D721Med (cell line): ENCODE results near the gene FTL.

Experiments used
- DNase-seq: peaks from one replicate; pipeline ENCODE4 v3.0.0; 2011; ENCODE audit warnings: low spot score; ENCODE audit not compliant: insufficient read length
- FAIRE-seq: peaks from 2 replicates; lab custom pipeline; 2011; peaks lifted over from hg19 to GRCh38; lab: Jason Lieb, UNC
- TF ChIP-seq, protein P1 (sequence below): IDR thresholded peaks from 2 replicates; pipeline ENCODE4 v1.5.1; 2012; ENCODE audit warnings: mild to moderate bottlenecking, control low read depth; ENCODE audit not compliant: insufficient read depth; ENCODE audit errors: missing control alignments

FTL gene

DNA sequence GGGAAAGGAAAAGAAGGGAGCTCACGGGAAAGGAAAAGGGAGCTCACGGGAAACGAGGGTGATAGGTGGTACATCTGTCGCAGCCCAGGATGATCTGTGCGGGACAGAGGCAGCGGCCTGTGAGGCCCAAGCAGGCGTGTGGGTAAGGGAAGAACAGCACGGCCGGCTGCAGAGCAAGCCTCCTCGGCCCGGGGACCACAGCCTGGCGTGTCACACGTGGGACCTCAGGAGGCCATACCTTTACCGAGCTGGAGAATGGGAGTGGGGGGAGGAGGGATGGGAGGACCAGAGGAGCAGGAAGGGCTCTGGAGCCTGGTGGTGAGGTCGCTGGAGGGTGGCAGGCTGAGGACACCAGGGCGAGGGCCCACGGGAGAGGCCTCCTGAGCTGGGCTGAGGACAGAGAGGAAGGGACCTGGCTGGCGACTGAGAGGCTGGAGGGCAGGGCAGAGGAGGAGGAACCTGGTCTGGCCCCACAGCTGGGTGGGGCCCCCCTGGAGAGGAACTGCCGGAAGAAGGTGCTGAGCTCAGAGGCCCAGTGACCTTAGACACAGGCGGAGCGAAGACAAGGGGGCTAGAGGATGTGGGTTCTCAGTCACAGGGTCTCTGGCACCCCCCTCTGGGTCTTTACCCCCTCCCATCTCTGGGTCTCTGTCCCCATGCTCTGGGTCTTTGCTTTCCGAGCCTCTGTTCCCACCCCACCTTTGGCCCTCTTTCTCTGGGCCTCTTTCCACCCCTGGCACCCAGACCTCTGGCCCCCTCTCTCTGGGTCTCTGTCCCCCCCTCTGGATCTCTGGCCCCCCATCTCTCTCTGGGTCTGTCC is 2.9 kb upstream of the FTL start:
- FAIRE-seq (no peak), DNase-seq (no peak)
- TF ChIP-seq, protein P1, sequence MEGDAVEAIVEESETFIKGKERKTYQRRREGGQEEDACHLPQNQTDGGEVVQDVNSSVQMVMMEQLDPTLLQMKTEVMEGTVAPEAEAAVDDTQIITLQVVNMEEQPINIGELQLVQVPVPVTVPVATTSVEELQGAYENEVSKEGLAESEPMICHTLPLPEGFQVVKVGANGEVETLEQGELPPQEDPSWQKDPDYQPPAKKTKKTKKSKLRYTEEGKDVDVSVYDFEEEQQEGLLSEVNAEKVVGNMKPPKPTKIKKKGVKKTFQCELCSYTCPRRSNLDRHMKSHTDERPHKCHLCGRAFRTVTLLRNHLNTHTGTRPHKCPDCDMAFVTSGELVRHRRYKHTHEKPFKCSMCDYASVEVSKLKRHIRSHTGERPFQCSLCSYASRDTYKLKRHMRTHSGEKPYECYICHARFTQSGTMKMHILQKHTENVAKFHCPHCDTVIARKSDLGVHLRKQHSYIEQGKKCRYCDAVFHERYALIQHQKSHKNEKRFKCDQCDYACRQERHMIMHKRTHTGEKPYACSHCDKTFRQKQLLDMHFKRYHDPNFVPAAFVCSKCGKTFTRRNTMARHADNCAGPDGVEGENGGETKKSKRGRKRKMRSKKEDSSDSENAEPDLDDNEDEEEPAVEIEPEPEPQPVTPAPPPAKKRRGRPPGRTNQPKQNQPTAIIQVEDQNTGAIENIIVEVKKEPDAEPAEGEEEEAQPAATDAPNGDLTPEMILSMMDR, result no peak

DNA sequence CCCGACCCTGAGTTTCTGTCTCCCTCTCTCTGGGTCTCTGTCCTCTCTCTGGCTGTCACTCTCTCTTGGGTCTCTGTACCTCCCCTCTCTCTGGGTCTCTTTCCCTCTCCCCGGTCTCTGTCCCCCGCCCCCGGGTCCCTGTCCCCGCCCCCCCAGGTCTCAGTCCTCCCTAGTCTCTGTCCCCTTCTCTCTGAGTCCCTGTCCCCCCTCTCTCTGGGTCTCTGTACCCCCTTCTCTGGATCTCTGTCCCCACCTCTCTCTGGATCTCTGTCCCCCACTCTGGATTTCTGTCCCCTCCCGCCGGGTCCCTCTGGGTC is 2.3 kb upstream of the FTL start:
- no peak for DNase-seq
- FAIRE-seq, result no peak
- TF ChIP-seq, protein P1, result no peak

DNA sequence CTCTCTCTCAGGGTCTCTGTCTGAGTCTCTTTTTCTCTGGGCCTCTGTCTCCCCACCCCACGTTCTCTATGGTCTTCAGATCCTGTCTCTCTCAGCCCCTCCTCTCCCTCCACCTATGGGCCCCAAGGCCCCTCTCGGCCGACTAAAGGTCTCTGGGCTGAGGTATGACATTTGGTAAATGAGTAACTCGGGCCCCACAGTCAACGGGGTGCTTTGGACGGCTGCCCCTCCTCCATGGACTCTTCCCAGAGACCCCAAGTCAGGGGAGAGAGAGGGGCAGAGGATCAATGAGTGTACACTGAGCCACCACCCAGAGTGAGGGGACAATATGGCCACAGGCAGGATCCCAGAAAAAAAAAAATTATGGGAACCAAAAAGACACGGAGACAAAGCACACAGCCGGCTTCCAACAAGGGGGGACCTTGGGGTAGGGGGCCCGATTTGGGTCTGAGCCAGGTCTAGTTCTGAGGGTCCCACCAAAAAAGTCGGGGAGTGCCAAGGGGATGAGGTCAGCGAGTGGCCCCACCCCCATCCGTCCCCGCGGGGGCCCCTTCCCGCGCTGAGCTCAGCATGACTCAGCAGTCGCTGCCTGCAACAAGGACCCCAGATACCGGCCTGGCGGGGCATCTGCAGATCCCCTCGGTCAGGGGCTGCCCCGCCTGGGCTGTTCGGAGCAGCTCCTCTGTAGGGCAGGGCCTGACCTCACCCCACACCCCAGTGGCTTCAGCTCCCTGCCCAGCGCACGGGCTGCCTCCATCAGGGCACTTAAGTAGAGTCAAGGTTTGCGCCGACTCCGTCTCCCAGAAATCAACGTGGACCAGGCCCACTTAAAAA is 1.5 kb upstream of the FTL start:
- DNase-seq (no peak), FAIRE-seq (no peak)
- TF ChIP-seq, protein P1, result no peak

DNA sequence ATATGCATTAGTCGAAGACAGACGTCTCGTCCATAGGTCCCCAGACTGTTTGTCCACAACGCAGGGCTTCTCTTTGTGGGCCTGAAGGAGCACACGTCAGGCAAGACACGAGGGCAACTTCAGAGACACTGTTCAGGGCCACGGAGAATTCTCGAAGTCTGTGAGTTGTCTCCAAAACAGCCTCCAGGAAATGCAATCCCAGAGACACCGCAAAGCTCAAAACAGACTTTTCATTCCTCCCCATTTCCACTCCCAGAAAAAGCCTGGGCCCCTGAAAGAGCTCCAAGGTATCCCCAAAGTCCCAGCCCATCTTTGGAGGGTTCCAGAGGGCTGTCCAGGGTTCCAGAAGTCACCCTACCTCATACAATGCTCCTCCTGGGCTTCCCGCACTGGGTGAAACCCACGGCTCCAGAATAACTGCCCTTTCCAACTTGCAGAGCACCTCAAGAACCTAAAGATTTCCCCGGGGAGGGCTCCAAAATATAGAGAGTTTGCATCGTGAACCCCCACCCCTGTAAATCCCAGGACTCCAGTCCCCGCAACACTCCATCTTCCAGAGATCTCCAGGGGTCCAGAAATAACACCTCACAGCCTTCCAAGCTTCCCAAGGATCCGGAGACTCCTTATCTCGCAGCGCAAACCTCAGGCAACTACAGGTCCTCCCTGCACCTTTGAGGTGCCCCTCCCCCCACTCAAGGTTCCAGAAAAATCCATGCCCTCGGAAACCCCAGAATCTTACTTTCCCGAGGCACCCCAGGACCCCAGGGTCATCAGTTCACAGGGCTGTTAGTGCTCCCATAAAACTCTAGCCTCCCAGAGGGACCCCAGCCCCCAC is 687 bp upstream of the FTL start:
- DNase-seq, result no peak
- FAIRE-seq, result no peak
- TF ChIP-seq, protein P1, result no peak

DNA sequence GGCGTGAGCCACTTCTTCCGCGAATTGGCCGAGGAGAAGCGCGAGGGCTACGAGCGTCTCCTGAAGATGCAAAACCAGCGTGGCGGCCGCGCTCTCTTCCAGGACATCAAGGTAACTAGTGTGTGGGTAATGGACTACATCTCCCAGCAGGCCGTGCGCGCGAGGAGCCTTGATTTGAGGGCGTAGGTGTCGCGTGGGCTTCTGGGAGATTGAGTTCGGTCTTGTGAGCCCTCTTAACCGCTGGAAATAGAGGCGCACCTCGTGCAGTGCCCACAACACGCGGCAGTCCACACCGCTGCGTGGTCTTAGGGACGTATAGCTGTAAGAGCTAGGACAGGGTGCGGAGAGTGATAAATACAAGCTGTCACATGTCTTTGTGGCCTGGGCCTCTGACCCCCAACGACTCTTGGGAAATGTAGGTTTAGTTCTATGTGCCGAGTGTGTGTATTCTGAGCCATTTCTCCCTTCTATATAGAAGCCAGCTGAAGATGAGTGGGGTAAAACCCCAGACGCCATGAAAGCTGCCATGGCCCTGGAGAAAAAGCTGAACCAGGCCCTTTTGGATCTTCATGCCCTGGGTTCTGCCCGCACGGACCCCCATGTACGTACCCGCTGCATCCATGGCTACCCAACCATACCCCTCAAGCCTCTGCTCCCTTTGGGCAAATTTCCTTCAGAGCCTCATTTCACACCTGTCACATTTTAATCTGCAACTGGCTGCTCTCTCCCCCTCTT is 864 bp downstream of the FTL start:
- FAIRE-seq, result no peak
- no peak for DNase-seq
- TF ChIP-seq, protein P1, result no peak

DNA sequence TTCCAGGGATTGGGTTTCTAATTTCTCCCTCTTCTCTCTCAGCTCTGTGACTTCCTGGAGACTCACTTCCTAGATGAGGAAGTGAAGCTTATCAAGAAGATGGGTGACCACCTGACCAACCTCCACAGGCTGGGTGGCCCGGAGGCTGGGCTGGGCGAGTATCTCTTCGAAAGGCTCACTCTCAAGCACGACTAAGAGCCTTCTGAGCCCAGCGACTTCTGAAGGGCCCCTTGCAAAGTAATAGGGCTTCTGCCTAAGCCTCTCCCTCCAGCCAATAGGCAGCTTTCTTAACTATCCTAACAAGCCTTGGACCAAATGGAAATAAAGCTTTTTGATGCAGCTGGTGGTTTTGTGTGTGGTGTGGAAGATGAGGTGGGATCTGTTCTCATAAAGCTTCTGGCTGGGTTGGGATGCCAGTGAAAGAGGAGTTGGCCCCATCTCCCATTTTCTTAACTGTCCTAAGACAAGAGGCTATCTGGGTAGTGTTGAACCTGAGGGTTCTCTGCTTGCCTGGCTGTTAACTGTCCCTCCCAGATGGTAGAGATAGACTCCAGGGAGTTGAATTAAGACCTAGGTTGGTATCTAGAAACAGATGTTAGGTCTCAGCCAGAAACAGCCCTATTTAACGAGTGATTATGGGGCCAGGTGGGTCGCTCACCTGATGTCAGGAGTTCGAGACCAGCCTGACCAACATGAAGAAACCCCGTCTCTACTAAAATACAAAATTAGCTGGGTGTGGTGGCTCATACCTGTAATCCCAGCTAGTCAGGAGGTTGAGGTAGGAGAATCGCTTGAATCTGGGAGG is 1.6 kb downstream of the FTL start:
- DNase-seq (no peak), FAIRE-seq (no peak)
- TF ChIP-seq, protein P1, result no peak
